ENCODE measurements around the gene CLDN17.

CLDN17 gene

DNA sequence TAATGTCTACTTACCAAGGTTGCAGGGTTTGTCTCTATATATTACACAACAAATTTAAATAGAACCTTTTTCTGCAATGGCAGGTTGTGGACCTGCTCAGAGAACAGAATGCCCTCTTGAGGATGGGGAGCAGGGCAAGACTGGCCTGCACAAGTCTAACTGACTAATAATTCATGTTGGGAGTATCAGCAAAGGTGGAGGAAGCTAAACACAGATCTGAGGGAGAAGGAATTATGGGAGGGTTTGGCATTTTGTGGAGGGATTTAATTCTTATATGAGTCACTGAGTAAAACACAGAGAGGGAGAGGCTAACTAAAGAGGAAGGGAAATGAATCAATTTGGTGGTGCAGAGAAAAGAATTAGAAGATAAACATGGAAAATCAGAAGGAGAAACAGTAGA is 40.0 kb downstream of the CLDN17 start:
- no peak overlapping the region for H2AFZ ChIP-seq (ENCODE audit: low read length, unreplicated experiment)
- no peak overlapping the region for H3K4me3 ChIP-seq (ENCODE audit: low read depth, low read length)
- no peak overlapping the region for H3K27ac ChIP-seq (ENCODE audit: low read depth, low read length)
- no peaks in the 10 kb centered on the region for H3K79me2 ChIP-seq (ENCODE audit: control insufficient read depth, insufficient read depth, low read length, unreplicated experiment)
- H3K36me3 ChIP-seq (ENCODE audit: insufficient read depth, low read length) = no peaks in the 10 kb centered on the region
- no peaks in the 10 kb centered on the region for H3K4me1 ChIP-seq (ENCODE audit: control insufficient read depth, insufficient read depth, low read length, unreplicated experiment)
- no peaks in the 10 kb centered on the region for H3K27me3 ChIP-seq (ENCODE audit: insufficient read depth, low read length)

GRCh38 chr21:30117631-30118030 is 49.0 kb downstream of the CLDN17 start:
- Histone ChIP-seq H3K27ac (ENCODE audit: low read depth, low read length) (no peak overlapping the region), H3K36me3 (ENCODE audit: insufficient read depth, low read length) (no peaks in the 10 kb centered on the region), H2AFZ (ENCODE audit: low read length, unreplicated experiment) (no peak overlapping the region), H3K4me1 (ENCODE audit: control insufficient read depth, insufficient read depth, low read length, unreplicated experiment) (no peaks in the 10 kb centered on the region), H3K79me2 (ENCODE audit: control insufficient read depth, insufficient read depth, low read length, unreplicated experiment) (no peaks in the 10 kb centered on the region), H3K27me3 (ENCODE audit: insufficient read depth, low read length) (no peaks in the 10 kb centered on the region), H3K4me3 (ENCODE audit: low read depth, low read length) (no peak overlapping the region)

DNA sequence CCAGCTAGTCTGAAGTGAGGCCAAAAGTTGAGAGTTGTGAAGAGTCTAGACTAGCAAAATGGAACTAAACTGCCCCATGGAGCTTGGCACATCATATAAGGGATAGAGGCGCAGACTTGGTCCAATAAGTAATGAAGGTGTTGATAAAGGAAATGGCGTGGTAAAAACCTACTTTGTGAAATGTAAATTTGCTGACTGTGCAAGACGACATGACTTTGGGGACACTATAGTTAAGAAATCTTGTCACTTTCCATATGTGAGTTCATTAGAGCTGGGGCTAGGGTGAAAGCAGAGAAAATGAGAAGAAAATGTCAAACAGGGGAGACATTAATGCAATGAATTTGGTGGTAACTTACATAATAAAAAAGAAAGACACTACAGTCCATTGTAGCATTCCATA is 50.1 kb downstream of the CLDN17 start:
- Histone ChIP-seq H3K27ac (ENCODE audit: low read depth, low read length) (no peak overlapping the region), H3K79me2 (ENCODE audit: control insufficient read depth, insufficient read depth, low read length, unreplicated experiment) (no peaks in the 10 kb centered on the region), H3K27me3 (ENCODE audit: insufficient read depth, low read length) (no peaks in the 10 kb centered on the region), H2AFZ (ENCODE audit: low read length, unreplicated experiment) (no peak overlapping the region), H3K36me3 (ENCODE audit: insufficient read depth, low read length) (no peaks in the 10 kb centered on the region), H3K4me1 (ENCODE audit: control insufficient read depth, insufficient read depth, low read length, unreplicated experiment) (no peaks in the 10 kb centered on the region), H3K4me3 (ENCODE audit: low read depth, low read length) (no peak overlapping the region)

Measured in ACC112 (cell line).